ENCODE data around the gene GPSM1. TPM values are rescaled to one million over a fixed set of nuclear protein-coding genes. Genes with fewer than 3 reads are reported as not detected.

Gene GPSM1
- total RNA-seq, 1 donor from 2014 or later, result 140 TPM

DNA sequence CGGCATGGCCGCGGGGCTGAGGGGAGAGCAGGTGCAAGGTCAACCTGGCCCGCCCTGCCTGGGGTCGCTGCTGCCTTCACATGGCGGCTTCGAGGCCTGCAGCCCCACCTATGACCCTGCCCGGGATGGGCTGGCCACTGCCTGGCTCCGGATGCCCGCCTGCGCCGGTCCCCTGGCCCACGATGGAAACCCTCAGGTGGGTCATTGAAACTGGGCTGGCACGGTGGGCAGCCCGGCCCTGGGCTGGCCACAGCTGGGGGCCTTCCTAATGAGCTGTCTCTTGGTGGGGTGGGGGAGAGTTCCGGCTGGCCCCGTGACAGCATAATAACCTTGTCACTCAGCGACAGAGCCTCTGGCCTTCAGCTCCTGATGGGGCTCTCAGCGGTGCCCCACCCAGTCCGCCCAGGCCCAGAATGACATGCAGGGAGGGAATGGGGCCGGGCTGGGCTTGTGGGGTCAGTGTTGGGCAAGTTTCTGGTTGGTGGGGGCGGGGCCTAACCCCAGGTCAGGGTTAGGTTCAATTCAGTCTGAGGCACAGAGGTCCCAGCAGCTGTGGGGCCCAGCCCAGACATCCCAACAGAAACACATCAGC lies 23.4 kb upstream of the GPSM1 start, which contains the start of gene CCDC187:
CCDC187 (minus strand) TSS at position 270 of the 592 bp plus-strand sequence; CDS start at position 6, 264 bp downstream.
- H3K4me1 Mint-ChIP-seq (ENCODE audit: low read depth, unreplicated experiment), result peaks cover 7% of the 10 kb centered on the region
- no peak for TF ChIP-seq CTCF (IDR thresholded peaks at IDR 0.05; ENCODE audit: partially characterized antibody, unreplicated experiment)
- peaks cover 9% of the 10 kb centered on the region for H3K9me3 Mint-ChIP-seq (ENCODE audit: unreplicated experiment)
- H3K27me3 Mint-ChIP-seq (ENCODE audit: unreplicated experiment), result peaks cover 4% of the 10 kb centered on the region
- H3K27ac Mint-ChIP-seq (ENCODE audit: unreplicated experiment), result no peak within 1 kb of the TSS
- peak; percentile 22 for DNase-seq
- no peaks in the 10 kb centered on the region for H3K36me3 Mint-ChIP-seq (ENCODE audit: unreplicated experiment)
- H3K4me3 Mint-ChIP-seq (ENCODE audit: unreplicated experiment), result no peak within 1 kb of the TSS

- peak; percentile 17 for DNase-seq
- peaks cover 7% of the 10 kb centered on the region for H3K4me1 Mint-ChIP-seq (ENCODE audit: low read depth, unreplicated experiment)
- no peak overlapping the region for H3K27ac Mint-ChIP-seq (ENCODE audit: unreplicated experiment)
- H3K36me3 Mint-ChIP-seq (ENCODE audit: unreplicated experiment), result no peaks in the 10 kb centered on the region
- H3K9me3 Mint-ChIP-seq (ENCODE audit: unreplicated experiment), result peaks cover 9% of the 10 kb centered on the region
- no peak overlapping the region for H3K4me3 Mint-ChIP-seq (ENCODE audit: unreplicated experiment)
- TF ChIP-seq CTCF (IDR thresholded peaks at IDR 0.05; ENCODE audit: partially characterized antibody, unreplicated experiment), result no peak
- peaks cover 4% of the 10 kb centered on the region for H3K27me3 Mint-ChIP-seq (ENCODE audit: unreplicated experiment)
Measured at GRCh38 chr9:136304456-136304855, 22.9 kb upstream of the GPSM1 start.

DNA sequence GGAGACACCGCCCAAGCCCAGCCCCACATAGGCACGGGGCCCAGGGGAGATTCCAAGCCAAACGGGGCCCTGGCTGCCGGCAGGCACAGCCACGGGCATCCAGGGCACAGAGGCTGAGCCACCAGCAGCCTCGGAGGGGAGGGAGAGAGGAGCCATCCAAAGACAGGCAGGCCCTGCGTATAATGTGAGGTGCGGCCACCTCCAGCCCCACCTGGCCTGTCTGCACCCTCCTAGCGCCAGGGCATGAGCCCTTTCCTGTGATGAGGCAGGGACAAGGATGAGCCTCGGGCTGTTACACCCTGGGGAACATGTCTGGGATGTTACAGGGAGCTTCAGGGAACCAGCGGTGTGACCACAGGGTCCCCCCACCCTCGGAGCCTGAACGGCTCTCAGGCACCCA lies 22.4 kb upstream of the GPSM1 start:
- peaks cover 9% of the 10 kb centered on the region for H3K9me3 Mint-ChIP-seq (ENCODE audit: unreplicated experiment)
- H3K36me3 Mint-ChIP-seq (ENCODE audit: unreplicated experiment), result no peaks in the 10 kb centered on the region
- peaks cover 4% of the 10 kb centered on the region for H3K27me3 Mint-ChIP-seq (ENCODE audit: unreplicated experiment)
- peaks cover 7% of the 10 kb centered on the region for H3K4me1 Mint-ChIP-seq (ENCODE audit: low read depth, unreplicated experiment)
- no peak for DNase-seq
- no peak overlapping the region for H3K27ac Mint-ChIP-seq (ENCODE audit: unreplicated experiment)
- no peak for TF ChIP-seq CTCF (IDR thresholded peaks at IDR 0.05; ENCODE audit: partially characterized antibody, unreplicated experiment)
- H3K4me3 Mint-ChIP-seq (ENCODE audit: unreplicated experiment), result no peak overlapping the region

- Mint-ChIP-seq H3K27me3 (ENCODE audit: unreplicated experiment) (peaks cover 4% of the 10 kb centered on the region), H3K4me3 (ENCODE audit: unreplicated experiment) (no peak overlapping the region), H3K4me1 (ENCODE audit: low read depth, unreplicated experiment) (peaks cover 7% of the 10 kb centered on the region), H3K36me3 (ENCODE audit: unreplicated experiment) (no peaks in the 10 kb centered on the region), H3K9me3 (ENCODE audit: unreplicated experiment) (peaks cover 9% of the 10 kb centered on the region), H3K27ac (ENCODE audit: unreplicated experiment) (no peak overlapping the region)
- TF ChIP-seq CTCF (IDR thresholded peaks at IDR 0.05; ENCODE audit: partially characterized antibody, unreplicated experiment), result no peak
- DNase-seq, result peak; percentile 52
Measured at GRCh38 chr9:136305804-136306203, 21.5 kb upstream of the GPSM1 start.
